ENCODE data around the gene EQTN.

Gene EQTN

DNA sequence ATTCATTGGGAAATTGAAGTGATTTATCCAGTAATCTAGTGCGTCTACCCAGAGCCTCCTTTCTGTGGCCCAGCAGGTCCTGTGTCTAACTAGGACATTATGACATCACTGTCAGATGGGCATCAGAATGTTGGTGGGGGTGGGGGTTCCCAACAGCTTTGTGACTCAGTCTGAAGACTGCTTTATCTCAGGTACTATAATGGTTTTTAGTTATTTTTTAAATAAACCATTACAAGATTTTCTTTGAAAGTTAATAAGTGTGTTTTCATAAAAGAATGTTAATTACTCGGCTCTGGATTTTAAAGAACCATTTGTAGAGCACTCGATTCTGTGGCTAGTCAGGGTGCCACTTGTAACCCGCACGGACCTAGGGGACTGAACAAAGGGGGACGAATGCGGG lies at the start of gene EQTN:
EQTN (minus strand) TSS at position 101 of the 400 bp plus-strand sequence; CDS start at position 6, 95 bp downstream.
- DNase-seq, result no peak

DNA sequence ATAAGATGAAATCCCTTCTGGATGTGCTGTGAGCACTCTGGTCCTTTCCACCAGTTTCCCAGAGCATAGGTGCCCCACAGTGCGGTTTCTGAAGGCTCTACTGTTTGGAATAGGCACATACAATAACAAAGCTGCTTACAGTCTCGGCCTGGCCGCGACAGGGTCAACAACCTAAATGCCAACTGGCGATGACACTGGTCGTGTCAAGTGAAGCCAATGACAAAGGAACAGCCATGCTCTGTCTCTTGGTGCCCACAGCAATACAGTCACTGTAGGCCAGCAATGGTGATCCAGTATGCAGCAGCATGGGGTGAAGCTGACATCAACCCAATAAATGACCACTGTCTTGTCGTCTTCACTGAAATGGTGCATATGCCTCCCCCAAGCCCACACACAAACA lies 47.8 kb upstream of the EQTN start:
- DNase-seq, result no peak

DNA sequence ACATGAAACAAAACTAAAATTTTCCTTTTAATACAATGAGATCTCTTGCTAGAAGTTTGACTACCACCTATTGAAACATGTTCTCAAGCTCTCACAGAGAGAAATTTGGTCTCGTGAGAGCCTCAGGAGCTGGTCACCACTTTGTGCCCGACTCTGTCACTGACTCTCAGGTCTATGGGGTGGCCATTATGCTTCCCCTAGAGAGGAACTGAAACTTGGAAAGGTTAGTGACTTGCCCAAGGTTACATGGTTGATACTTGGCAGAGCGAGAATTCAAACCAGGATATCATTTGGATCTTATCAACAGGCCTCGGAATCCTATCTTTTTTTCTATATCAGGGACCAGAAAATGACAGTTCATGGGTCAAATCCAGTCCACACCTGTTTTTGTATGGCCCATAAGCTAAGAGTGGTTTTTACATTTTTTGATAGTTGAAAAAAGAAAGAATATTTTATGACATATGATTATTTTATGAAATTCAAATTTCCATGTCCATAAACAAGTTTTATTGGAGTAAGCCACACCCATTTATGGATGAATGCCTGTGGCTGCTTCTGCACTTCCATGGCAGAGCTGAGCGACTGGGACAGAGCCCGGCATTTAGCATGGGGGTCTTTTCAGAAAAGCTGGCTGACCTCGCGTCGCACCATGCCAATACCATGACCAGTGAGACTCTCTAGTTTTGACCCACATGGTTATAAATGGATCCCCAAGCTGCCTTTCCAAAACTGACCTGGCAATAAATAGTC lies 44.8 kb upstream of the EQTN start:
- no peak for DNase-seq

- no peak for DNase-seq
Observed at GRCh38 chr9:27340961-27341511, 44.1 kb upstream of the EQTN start.

DNA sequence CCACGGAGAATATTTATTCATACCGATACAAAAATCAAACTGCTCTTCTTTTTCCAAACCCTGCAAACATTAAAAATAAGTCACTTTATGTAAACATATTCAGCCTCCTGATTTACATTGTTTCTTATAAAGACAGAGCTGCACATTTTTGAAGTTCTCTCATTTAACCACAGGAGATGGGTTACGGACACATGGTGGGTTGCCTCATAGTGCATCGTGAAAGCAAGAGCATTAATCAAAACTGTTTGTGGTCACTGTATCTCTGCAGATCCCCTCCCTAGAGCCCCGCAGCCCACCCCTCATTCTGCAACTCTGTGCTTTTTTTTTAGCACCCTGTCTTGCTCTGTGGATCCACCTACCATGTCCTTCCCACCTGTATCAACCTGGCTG lies 43.3 kb upstream of the EQTN start:
- no peak for DNase-seq

DNA sequence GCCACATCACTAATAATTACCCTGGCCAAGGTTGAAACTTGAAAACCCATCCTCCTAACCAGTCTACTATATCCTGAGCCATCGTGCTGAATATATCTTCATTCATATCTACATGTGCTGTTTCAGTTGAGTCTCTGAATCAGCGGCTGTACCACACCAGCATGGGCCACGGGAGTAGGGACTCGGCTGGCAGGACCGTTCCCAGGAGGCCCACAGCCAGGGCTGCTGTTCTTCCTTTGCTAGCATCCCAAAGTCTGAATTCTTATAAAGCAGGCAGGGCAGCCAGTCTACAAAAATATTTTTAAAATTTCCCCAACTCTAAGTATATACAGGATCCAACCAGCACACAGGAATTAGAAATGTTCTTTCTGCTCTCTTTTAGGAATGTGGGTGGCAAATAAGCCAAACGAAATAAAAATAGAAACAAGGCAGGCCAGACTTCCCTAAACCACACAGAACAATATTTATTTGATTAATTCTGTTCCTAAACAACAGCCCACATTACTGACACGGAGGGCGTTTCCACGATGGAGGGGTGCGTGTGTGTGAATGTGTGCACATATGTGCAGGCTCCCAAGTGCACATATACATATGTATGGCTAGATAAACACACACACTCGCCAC lies 42.8 kb upstream of the EQTN start:
- no peak for DNase-seq

DNA sequence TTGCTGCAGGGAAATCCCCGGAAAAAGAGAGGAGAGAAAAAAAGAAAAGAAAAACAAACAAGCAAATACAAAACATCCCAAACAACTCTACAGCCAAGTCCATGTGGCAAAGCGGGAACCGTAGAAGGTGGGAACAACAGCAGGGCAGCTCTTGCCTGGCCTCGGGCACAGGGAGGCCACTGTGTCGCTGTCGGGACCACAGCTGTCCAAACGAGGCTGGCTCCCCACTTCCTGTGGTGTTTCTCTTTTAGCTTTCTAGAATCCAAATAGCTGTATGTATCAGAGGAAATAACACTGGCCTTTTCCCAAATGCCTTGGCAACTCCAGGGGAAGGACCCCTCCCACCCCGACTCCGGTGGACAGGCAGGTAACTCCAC lies 41.6 kb upstream of the EQTN start:
- DNase-seq, result no peak

DNA sequence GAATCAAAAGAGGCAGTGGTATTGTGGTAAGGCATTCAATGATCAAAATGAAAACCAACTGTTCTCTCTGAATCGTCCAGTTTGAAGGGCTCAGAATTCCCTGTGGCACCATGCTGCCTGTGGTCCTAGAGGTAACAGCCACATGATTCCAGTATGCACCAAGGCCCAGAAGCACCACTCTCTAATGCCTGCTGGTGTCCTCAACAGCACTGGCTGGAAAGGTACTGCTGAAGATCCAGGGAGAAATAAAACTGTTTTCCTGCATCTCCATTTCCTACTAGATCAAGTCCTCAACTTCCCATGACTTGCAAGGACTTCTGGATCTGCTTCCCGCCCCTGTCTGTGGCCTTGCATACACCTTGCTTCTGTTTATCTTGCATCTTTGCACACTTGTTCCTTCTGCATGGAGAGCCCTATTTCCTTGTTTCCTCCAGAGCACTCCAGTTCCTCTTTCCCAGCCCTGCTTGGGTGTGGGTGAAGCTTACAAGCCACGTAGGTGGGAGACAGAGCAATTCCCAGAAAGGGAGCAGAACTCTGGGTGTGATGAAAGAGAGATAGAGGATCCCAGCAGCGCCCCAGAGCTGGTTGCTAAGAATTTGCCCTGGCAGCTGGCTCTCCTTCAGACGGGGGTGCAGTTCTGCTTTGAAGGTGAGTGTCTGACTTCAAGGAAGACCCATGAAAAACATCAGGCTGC lies 41.0 kb upstream of the EQTN start:
- DNase-seq, result no peak

GRCh38 chr9:27337236-27337635 lies 40.3 kb upstream of the EQTN start:
- no peak for DNase-seq

GRCh38 chr9:27336829-27337228 lies 39.9 kb upstream of the EQTN start:
- DNase-seq, result no peak

GRCh38 chr9:27336126-27336525 lies 39.2 kb upstream of the EQTN start:
- no peak for DNase-seq

GRCh38 chr9:27335075-27335474 lies 38.1 kb upstream of the EQTN start:
- no peak for DNase-seq

- DNase-seq, result peak; percentile 49
Observed at GRCh38 chr9:27333241-27334052, 36.5 kb upstream of the EQTN start.

DNA sequence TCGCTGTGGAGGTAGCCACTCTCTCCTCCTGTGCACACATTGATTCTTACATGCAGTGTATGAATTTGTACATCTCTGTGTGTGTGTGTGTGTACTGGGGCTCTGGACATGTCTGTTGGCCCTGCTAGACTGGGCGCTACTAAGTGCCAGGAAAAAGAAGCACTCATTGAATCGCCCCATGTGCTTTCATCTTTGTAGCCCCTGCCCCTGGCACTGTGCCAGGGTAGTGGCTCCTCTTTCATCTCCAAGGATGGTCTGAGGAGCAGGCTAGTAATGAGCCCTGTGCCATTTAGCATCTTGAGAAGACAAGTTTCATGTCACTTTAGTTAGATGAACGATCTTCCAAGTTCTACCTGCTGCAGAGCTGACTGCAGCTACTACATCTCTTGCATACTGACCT lies 34.4 kb upstream of the EQTN start:
- DNase-seq, result no peak

DNA sequence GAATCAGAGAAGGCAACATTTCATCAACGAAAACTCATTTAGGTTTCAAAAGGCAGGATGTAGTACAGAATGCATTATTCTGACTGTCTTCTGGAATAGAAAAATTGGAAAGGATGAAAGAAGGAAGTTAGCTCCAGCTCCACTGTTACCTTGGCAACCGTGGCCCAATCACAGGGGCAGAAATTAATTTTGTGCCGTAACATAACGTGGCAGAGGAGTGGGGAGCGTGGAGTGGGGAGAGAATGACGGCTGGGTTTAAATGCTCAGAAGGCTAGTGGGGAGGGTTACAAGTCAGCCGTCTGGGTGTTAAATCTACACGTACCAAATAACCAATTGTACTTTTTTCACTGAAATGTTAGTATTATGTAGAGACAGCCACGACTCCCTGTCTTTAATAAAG lies 32.3 kb upstream of the EQTN start:
- no peak for DNase-seq

- DNase-seq, result no peak
Observed at GRCh38 chr9:27328483-27328882, 31.5 kb upstream of the EQTN start.

GRCh38 chr9:27311184-27311583 lies 14.2 kb upstream of the EQTN start:
- no peak for DNase-seq

- DNase-seq, result no peak
Observed at GRCh38 chr9:27310582-27310981, 13.6 kb upstream of the EQTN start.

GRCh38 chr9:27308691-27309390 lies 11.9 kb upstream of the EQTN start:
- DNase-seq, result no peak

GRCh38 chr9:27304521-27304920 lies 7.6 kb upstream of the EQTN start:
- DNase-seq, result no peak

- DNase-seq, result no peak
Observed at GRCh38 chr9:27303219-27303618, 6.3 kb upstream of the EQTN start.

DNA sequence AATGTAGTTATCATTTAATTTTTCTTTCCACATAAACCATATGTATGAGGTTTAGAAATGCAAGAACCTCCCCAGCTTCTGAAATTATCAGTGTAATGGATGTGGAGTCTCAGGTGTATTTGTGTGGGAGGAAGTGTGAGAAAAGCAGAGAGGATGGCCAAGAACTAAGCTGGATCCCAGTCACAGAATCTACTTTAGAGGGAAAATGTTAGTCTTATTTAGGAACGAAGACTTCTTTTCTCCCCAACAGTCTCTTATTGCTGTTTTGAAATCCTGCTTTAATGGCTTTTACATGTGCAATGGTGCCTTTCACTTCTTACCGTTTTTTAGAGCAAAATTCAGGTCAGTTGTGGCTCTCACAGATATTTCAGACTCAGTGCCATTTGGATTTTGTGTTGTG lies 3.0 kb downstream of the EQTN start:
- DNase-seq, result no peak

Data from HCEC 1CT (cell line).